NCI-H524 (cell line): ENCODE results near the gene GPR17.

Experiments
- DNase-seq, 2 experiments: peaks; one replicate each; lab custom pipeline; 2025; lab: John Stamatoyannopoulos, UW

The GPR17 gene, protein sequence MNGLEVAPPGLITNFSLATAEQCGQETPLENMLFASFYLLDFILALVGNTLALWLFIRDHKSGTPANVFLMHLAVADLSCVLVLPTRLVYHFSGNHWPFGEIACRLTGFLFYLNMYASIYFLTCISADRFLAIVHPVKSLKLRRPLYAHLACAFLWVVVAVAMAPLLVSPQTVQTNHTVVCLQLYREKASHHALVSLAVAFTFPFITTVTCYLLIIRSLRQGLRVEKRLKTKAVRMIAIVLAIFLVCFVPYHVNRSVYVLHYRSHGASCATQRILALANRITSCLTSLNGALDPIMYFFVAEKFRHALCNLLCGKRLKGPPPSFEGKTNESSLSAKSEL

GRCh38 chr2:127645395-127646291, at the start of gene GPR17:
Gene GPR17 (plus strand): TSS chr2:127646153. CDS start chr2:127650736, 4,583 bp downstream.
- DNase-seq, result no peak

GRCh38 chr2:127596311-127597045, 49.5 kb upstream of the GPR17 start:
- no peak for DNase-seq

- no peak for DNase-seq
These were observed 48.6 kb upstream of the GPR17 start for GRCh38 chr2:127597046-127597983.

DNA sequence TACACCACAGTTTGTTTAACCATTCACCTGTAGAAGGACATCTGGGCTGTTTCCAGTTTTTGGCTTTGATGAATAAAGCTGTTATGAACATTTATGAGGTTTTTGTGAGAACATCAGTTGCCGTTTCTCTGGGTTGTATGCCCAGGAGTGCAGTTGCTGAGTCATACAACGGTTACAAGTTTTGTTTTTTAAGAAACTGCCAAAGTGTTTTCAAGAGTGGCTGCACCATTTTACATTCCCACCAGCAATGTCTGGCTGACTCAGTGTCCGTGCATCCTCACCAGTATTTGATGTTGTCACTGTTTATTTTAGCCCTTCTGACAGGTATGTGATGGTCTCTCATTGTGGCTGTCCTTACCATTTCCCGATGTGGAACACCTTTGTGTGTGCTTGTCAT, 48.0 kb upstream of the GPR17 start:
- DNase-seq, result no peak

- no peak for DNase-seq
These were observed 47.2 kb upstream of the GPR17 start for GRCh38 chr2:127598711-127599110.

DNA sequence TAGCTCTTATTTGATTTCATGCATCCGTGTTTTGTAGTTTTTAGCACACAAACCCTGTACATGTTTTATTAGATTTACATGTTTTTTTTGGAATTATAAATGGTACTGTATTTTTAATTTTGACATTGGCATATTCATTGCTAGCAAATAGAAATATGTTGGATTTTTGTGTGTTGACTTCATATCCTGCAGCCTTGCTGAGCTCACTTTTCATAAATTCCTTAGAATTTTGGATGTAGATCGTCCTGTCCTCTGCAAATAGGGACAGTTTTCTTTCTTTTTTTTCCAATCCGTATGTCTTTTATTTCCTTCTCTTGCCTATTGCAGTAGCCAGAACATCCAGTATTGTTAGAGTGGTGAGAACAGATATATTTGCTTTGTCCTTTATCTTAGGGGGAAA, 46.7 kb upstream of the GPR17 start:
- no peak for DNase-seq

DNA sequence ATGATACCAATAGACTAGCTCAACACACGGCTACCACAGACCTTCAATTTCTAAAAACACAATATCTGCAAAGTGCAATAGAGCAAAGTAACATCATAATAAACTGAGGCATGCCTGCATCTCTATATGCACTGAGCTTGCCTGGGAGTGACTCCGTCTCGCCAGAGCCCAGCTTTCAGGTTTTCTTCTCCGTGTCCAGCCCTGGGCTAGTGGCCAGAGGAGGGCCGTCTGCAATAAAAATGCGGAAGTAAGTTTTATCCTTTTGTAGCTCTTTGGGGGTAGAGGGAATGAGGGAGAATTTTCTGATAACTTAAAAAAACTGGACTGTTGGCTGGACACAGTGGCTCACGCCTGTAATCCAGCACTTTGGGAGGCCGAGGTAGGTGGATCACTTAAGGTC, 41.0 kb upstream of the GPR17 start:
- no peak for DNase-seq

GRCh38 chr2:127605691-127606263, 40.2 kb upstream of the GPR17 start:
- DNase-seq, result no peak

DNA sequence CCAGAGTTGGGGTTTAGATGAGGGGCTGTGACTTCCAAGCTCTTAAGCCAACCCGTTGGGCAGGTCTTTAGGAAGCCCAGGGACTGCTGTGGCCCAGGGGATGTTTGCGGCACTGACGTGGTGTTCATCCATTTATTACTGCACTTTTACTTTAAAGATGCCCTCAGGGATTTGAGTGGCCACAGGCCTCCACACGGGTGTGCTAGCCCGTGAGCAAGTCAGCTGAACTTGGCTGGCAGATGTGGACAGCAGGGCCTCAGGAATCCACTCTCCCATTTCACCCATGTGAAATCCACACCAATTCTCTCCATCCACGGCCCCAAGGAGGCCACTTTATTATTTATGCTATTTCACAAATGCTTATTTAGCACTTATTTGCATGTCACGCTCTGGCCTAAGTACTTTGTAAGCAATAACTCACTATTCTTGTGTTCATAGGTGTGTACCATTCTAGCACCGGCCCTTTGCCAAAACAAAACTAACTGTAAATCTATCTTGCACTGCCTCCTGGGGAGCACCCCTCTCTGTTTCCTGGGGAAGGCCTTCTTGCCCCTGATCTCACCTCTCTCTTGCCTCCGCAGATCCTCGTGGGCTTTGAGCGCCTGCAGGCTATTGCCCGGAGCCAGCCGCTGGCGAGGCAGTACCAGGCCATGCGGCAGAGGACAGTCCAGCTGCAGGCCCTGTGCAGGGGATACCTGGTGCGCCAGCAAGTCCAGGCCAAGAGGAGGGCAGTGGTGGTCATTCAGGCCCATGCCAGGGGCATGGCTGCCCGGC, 39.1 kb upstream of the GPR17 start:
- DNase-seq, result no peak

- no peak for DNase-seq
These were observed 38.5 kb upstream of the GPR17 start for GRCh38 chr2:127607399-127607908.

DNA sequence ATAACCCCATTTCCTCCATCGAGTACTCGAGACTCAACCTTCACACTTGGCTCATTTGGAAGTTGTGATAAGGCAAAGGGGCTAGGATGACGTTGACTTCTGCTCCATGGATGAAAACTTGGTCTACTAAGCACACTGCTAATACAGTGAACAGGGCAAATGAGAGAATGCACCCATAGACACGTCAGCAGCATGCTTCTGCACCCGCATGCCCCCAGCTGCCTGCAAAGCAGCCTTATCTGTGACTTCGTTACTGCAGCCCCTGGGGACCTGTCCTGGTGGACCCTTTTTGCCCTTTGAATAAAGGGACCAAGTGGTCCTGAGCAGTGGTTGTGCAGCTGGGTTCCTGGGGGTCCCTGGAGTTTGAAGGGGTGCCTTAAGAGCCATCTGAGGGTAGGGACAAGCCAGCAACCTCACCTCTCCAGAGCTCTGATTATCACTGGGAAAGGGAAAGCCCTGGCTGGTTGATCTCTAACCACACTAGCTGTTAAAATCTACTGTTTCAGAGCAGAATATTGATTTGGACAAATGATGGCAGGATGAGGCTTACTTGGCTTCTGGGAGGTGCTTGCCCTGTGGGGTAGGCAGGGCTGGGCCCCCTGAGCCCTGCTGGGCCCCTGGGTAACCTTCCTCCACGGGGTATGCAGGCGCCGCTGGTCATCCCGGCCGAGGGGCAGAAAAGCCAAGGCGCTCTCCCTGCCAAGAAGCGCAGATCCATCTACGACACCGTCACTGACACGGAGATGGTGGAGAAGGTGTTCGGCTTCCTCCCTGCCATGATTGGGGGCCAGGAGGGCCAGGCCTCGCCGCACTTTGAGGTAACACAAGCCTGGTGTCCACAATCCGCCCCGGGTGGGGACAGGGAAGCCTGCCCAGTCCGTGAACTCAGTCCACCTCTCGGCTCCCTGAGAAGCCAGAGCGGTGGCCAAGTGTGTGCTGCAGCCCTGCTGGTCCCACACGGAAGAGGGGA, 37.6 kb upstream of the GPR17 start:
- no peak for DNase-seq

GRCh38 chr2:127609031-127609751, 36.8 kb upstream of the GPR17 start:
- no peak for DNase-seq

DNA sequence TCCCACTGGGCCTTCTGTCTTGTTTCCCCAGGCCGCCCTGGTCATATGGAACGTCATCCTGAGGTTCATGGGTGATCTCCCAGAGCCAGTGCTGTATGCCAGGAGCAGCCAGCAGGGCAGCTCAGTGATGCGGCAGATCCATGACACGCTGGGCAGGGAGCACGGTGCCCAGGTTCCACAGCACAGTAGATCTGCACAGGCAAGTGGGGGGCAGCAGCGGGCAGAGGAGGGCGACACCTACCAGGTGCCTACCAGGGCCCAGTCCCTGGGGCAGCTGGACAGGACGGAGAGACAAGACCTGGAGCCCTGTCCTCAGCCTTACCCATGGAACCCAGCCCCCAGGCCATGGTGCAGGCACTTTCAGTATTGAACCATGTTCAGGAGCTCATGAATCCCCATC, 36.1 kb upstream of the GPR17 start:
- DNase-seq, result no peak

- DNase-seq, result no peak
These were observed 35.4 kb upstream of the GPR17 start for GRCh38 chr2:127610561-127610960.

DNA sequence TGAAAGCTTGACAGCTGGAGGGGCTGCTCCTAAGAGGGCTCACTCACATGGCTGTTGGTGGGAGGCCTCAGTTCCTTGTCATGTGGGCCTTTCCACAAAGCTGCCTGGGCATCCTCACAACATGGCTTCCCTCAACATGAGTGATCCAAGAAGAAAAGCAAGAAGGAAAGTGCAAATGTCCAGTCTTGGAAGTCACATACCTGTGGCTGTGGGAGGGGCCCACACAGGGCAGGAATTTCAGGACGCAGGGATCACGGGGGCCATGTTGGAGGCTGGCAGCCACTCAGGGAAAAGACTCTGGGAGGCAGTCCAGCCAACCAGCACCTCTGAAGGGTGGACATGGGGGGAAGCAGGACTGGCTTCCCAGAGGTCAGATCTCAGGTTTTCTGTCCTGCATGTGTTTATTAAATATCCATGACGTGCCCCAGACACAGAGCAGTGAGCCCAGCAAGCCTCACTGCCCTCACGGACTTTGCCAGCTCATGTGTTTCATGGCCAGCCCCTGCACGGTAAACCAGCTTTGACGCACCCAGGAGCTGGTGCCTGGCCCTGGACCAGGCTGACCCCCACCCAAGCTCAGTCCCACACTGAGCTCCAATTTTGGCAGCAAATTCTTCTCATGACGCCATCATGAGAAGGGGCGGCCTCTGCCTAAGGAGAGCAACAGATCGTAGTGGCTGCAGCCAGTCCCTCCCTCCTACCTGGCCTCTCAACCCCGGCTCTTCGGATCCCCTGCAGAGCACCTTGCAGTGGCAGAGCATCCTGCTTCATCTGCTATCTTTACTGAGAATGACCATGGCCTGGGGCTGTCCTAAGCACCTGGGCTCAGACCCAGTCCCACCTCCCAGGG, 34.7 kb upstream of the GPR17 start:
- no peak for DNase-seq

GRCh38 chr2:127612111-127612822, 33.7 kb upstream of the GPR17 start:
- no peak for DNase-seq

GRCh38 chr2:127614246-127614645, 31.7 kb upstream of the GPR17 start:
- DNase-seq, result no peak
